Endodermal cell (in vitro differentiated cells): ENCODE measurements around the gene RFC5. TPM values are rescaled to one million over a fixed set of nuclear protein-coding genes. Genes with fewer than 3 reads are reported as not detected.
A peak's percentile ranks its signal among the peaks of the same experiment; 100 is the strongest.

Experiments used
- DNase-seq: peaks from one replicate; pipeline ENCODE4 v3.0.0-alpha.2; 2017
- H3K27ac ChIP-seq: 2 replicates; pipeline ENCODE4 v1.5.1; 2013; ENCODE audit warnings: mild to moderate bottlenecking, low read depth, low read length, moderate library complexity
- H3K27me3 ChIP-seq: 2 replicates; pipeline ENCODE4 v1.6.1; 2013; ENCODE audit warnings: mild to moderate bottlenecking, low read length, moderate library complexity; ENCODE audit not compliant: insufficient read depth, control insufficient read depth, poor library complexity, severe bottlenecking
- H3K36me3 ChIP-seq: 2 replicates; pipeline ENCODE4 v1.7.0; 2013; ENCODE audit warnings: mild to moderate bottlenecking, low read length, moderate library complexity; ENCODE audit not compliant: control insufficient read depth, insufficient read depth
- H3K4me1 ChIP-seq: one replicate; pipeline ENCODE4 v1.7.0; 2013; ENCODE audit warnings: low read length; ENCODE audit not compliant: control insufficient read depth, insufficient read depth
- H3K4me3 ChIP-seq: 2 replicates; pipeline ENCODE4 v1.5.1; 2013; ENCODE audit warnings: mild to moderate bottlenecking, low read length, moderate library complexity
- H3K9ac ChIP-seq: 2 replicates; pipeline ENCODE4 v1.6.1; 2013; ENCODE audit warnings: mild to moderate bottlenecking, low read length, moderate library complexity; ENCODE audit not compliant: poor library complexity, severe bottlenecking; ENCODE audit errors: extremely low read depth
- H3K9me3 ChIP-seq: 2 replicates; pipeline ENCODE4 v1.6.1; 2013; ENCODE audit warnings: mild to moderate bottlenecking, low read length, moderate library complexity; ENCODE audit not compliant: control insufficient read depth
- H3K27ac Mint-ChIP-seq: 2 replicates; pipeline ENCODE4 v1.8.0; 2020; ENCODE audit warnings: mixed read lengths
- H3K27me3 Mint-ChIP-seq: 2 replicates; pipeline ENCODE4 v1.8.0; 2021; ENCODE audit warnings: mild to moderate bottlenecking, mixed read lengths; ENCODE audit not compliant: insufficient read depth
- H3K36me3 Mint-ChIP-seq: 2 replicates; pipeline ENCODE4 v1.8.0; 2020; ENCODE audit warnings: low read depth, mixed read lengths
- H3K4me1 Mint-ChIP-seq: 2 replicates; pipeline ENCODE4 v1.8.0; 2020; ENCODE audit warnings: mixed read lengths
- H3K4me3 Mint-ChIP-seq: 2 replicates; pipeline ENCODE4 v1.8.0; 2020; ENCODE audit warnings: mild to moderate bottlenecking, moderate library complexity, mixed read lengths
- H3K9me3 Mint-ChIP-seq: 2 replicates; pipeline ENCODE4 v1.8.0; 2020; ENCODE audit warnings: mild to moderate bottlenecking, mixed read lengths
- CTCF ChIP-seq: fragments of 200-600 bp; sonication (generic); conservative IDR thresholded peaks from 2 replicates; pipeline ENCODE4 v1.5.0; 2021; ENCODE audit warnings: antibody characterized with exemption, mild to moderate bottlenecking
- WGBS, 2 experiments: methylation state at CpG; one replicate each; pipeline versions ENCODE4 v1.1.5 to v1.1.7; 2013; ENCODE audit warnings: missing lambda C conversion rate in 2 of 2, mixed read lengths in 1 of 2; ENCODE audit not compliant: insufficient coverage in 1 of 2, insufficient read length in 1 of 2; 5-methylcytosine and 5-hydroxymethylcytosine counted together
- total RNA-seq, 2 donors: library from RNA; stranded (reverse); fragmentation: NEBNext Ultra II Directional in 1 of 2; extraction: Animal tissue kit (Norgen Biotek cat#: 25700) in 1 of 2; gene quantifications; 2 replicates in 1 of 2; 3 replicates in 1 of 2; pipeline ENCODE4 v1.2.1, GENCODE V29; 2021

RFC5 gene
- total RNA-seq, 2 donors from 2014 or later: 32.2 to 46.2 TPM

- Histone ChIP-seq H3K27me3 (no peaks in the 10 kb centered on the region), H3K9ac (no peak overlapping the region), H3K27ac (no peak overlapping the region), H3K9me3 (no peaks in the 10 kb centered on the region), H3K4me3 (no peak overlapping the region), H3K36me3 (peaks cover 51% of the 10 kb centered on the region), H3K4me1 (no peaks in the 10 kb centered on the region)
- Mint-ChIP-seq H3K4me1 (peaks cover 14% of the 10 kb centered on the region), H3K27me3 (no peaks in the 10 kb centered on the region), H3K4me3 (no peak overlapping the region), H3K9me3 (no peaks in the 10 kb centered on the region), H3K27ac (peak overlapping the region; percentile 27), H3K36me3 (peaks cover 55% of the 10 kb centered on the region)
- no peak for DNase-seq
- WGBS, 2 experiments: 93 to 96% methylated on average over 5 to 9 of the region's 10 CpGs
- TF ChIP-seq CTCF: no peak
Observed at GRCh38 chr12:118053071-118053985, 36.8 kb downstream of the RFC5 start.

- WGBS, 2 experiments: 83% methylated on average over 2 of the region's 2 CpGs; no CpG with 5 or more reads in 1 of the 2 experiments
- peak; percentile 89 for DNase-seq
- no peaks in the 10 kb centered on the region for H3K4me1 ChIP-seq
- peaks cover 26% of the 10 kb centered on the region for H3K4me1 Mint-ChIP-seq
- peak overlapping the region; percentile 72 for H3K27ac Mint-ChIP-seq
- H3K9me3 ChIP-seq: no peaks in the 10 kb centered on the region
- H3K36me3 ChIP-seq: peaks cover 32% of the 10 kb centered on the region
- no peak overlapping the region for H3K9ac ChIP-seq
- H3K4me3 Mint-ChIP-seq: no peak overlapping the region
- no peaks in the 10 kb centered on the region for H3K27me3 Mint-ChIP-seq
- TF ChIP-seq CTCF: peak; percentile 84
- H3K27ac ChIP-seq: no peak overlapping the region
- H3K4me3 ChIP-seq: no peak overlapping the region
- H3K9me3 Mint-ChIP-seq: no peaks in the 10 kb centered on the region
- H3K27me3 ChIP-seq: no peaks in the 10 kb centered on the region
- H3K36me3 Mint-ChIP-seq: peaks cover 45% of the 10 kb centered on the region
Observed at GRCh38 chr12:118055144-118055557, 38.6 kb downstream of the RFC5 start.

DNA sequence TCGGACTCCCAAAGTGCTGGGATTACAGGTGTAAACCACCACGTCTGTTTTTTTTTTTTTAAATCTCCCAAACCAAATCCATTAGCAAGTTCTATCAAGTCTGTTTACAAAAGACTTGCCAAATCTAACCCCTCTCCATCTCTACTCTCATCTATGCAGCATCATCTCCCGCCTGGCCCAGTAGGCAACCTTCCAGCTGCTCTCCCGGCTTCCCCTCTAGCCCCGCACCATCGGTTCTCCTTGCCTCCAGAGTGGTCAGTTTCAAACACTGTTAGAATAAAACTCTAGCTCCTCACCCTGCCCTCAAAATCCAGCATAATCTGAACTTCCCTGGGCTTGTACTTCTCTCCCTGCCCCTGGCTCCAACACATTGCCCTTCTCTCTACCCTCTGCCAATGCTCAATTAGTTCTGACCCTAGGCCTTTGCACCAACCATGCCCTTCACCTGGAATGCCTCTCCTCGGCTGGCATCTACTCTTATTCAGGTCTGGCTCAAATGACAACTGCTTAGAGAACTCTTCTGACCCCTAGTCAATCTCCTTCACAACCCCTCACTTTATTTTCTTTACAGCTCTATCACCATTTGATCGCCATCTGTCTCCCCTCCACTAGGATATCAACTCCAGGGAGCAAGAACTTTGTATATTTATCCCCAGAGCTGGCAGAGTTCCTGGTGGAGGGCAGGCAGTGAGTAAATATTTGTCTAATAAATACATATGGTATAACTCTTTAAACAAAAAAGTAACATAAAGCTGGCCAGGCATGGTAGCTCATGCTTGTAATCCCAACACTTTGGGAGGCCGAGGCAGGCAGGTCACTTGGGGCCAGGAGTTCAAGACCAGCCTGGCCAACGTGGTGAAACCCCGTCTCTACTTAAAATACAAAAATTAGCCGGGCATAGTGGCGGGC lies 39.6 kb downstream of the RFC5 start:
- Histone ChIP-seq H3K9me3 (no peaks in the 10 kb centered on the region), H3K27me3 (no peaks in the 10 kb centered on the region), H3K4me1 (no peaks in the 10 kb centered on the region), H3K4me3 (no peak overlapping the region), H3K9ac (no peak overlapping the region), H3K36me3 (peaks cover 23% of the 10 kb centered on the region), H3K27ac (no peak overlapping the region)
- Mint-ChIP-seq H3K4me1 (peaks cover 27% of the 10 kb centered on the region), H3K27ac (peak overlapping the region; percentile 18), H3K9me3 (no peaks in the 10 kb centered on the region), H3K36me3 (peaks cover 35% of the 10 kb centered on the region), H3K4me3 (no peak overlapping the region), H3K27me3 (no peaks in the 10 kb centered on the region)
- WGBS, 2 experiments: 94 to 99% methylated on average over 9 to 13 of the region's 13 CpGs
- no peak for DNase-seq
- TF ChIP-seq CTCF: no peak
